ENCODE results near the gene GNGT2. TPM values are rescaled to one million over a fixed set of nuclear protein-coding genes. Genes with fewer than 3 reads are reported as not detected.

Gene GNGT2
- total RNA-seq, 4 donors from 2014 or later: 1.5 to 4.2 (median 2.7) TPM

GRCh38 chr17:49198211-49198610 is 12.2 kb downstream of the GNGT2 start:
- H3K27ac ChIP-seq: peak overlapping the region; percentile 6 to 57 (median 33)
- DNase-seq: peak in 1 of 2 donors; percentile 10
- no peaks in the 10 kb centered on the region for H3K36me3 ChIP-seq
- H3K9me3 ChIP-seq: no peaks in the 10 kb centered on the region
- no peak overlapping the region for H3K4me3 ChIP-seq (replicated peaks in 1 of 3)
- TF ChIP-seq, protein P1, sequence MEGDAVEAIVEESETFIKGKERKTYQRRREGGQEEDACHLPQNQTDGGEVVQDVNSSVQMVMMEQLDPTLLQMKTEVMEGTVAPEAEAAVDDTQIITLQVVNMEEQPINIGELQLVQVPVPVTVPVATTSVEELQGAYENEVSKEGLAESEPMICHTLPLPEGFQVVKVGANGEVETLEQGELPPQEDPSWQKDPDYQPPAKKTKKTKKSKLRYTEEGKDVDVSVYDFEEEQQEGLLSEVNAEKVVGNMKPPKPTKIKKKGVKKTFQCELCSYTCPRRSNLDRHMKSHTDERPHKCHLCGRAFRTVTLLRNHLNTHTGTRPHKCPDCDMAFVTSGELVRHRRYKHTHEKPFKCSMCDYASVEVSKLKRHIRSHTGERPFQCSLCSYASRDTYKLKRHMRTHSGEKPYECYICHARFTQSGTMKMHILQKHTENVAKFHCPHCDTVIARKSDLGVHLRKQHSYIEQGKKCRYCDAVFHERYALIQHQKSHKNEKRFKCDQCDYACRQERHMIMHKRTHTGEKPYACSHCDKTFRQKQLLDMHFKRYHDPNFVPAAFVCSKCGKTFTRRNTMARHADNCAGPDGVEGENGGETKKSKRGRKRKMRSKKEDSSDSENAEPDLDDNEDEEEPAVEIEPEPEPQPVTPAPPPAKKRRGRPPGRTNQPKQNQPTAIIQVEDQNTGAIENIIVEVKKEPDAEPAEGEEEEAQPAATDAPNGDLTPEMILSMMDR (IDR thresholded peaks at IDR 0.05): no peak
- no peak for TF ChIP-seq POLR2A (IDR thresholded peaks at IDR 0.05)
- no peaks in the 10 kb centered on the region for H3K27me3 ChIP-seq
- H3K4me1 ChIP-seq: peaks cover 8 to 13% of the 10 kb centered on the region in 2 donors
- 72 to 82% methylated on average over 2 of the region's 2 CpGs for WGBS, 2 donors
- intact Hi-C loops (cut with DNase I): no loop called here

GRCh38 chr17:49197346-49197998 is 12.9 kb downstream of the GNGT2 start:
- intact Hi-C loops (cut with DNase I): no loop called here
- peaks cover 8 to 13% of the 10 kb centered on the region in 2 donors for H3K4me1 ChIP-seq
- WGBS, 2 donors: 66 to 75% methylated on average over 5 of the region's 5 CpGs

GRCh38 chr17:49196520-49196919 is 13.9 kb downstream of the GNGT2 start:
- no peaks in the 10 kb centered on the region for H3K9me3 ChIP-seq
- TF ChIP-seq, protein P1 (IDR thresholded peaks at IDR 0.05): no peak
- no peak for TF ChIP-seq POLR2A (IDR thresholded peaks at IDR 0.05)
- H3K4me1 ChIP-seq: peaks cover 8 to 13% of the 10 kb centered on the region in 2 donors
- H3K27me3 ChIP-seq: no peaks in the 10 kb centered on the region
- intact Hi-C loops (cut with DNase I): no loop called here
- H3K4me3 ChIP-seq (replicated peaks in 1 of 3): no peak overlapping the region
- 86 to 91% methylated on average over 3 of the region's 3 CpGs for WGBS, 2 donors
- H3K27ac ChIP-seq: peak overlapping the region in 1 of 3 donors; percentile 21
- no peak for DNase-seq
- no peaks in the 10 kb centered on the region for H3K36me3 ChIP-seq

More at GRCh38 chr17:49197346-49197998, 12.9 kb downstream of the GNGT2 start:
- H3K27me3 ChIP-seq: no peaks in the 10 kb centered on the region
- TF ChIP-seq POLR2A (IDR thresholded peaks at IDR 0.05): no peak
- TF ChIP-seq, protein P1 (IDR thresholded peaks at IDR 0.05): no peak
- no peaks in the 10 kb centered on the region for H3K9me3 ChIP-seq
- DNase-seq: no peak
- peak overlapping the region in 2 of 3 donors; percentile 6 to 57 for H3K27ac ChIP-seq
- H3K4me3 ChIP-seq (replicated peaks in 1 of 3): no peak overlapping the region
- H3K36me3 ChIP-seq: no peaks in the 10 kb centered on the region

GRCh38 chr17:49195751-49196150 is 14.6 kb downstream of the GNGT2 start:
- WGBS, 2 donors: 85% methylated on average over 4 of the region's 4 CpGs
- intact Hi-C loops (cut with DNase I): no loop called here
- Histone ChIP-seq H3K4me3 (replicated peaks in 1 of 3) (no peak overlapping the region), H3K27me3 (no peaks in the 10 kb centered on the region), H3K36me3 (no peaks in the 10 kb centered on the region), H3K9me3 (no peaks in the 10 kb centered on the region), H3K27ac (no peak overlapping the region), H3K4me1 (peaks cover 8 to 13% of the 10 kb centered on the region in 2 donors)
- DNase-seq: no peak
- TF ChIP-seq POLR2A (IDR thresholded peaks at IDR 0.05): no peak
- TF ChIP-seq, protein P1 (IDR thresholded peaks at IDR 0.05): no peak

GRCh38 chr17:49194297-49194607 is 16.1 kb downstream of the GNGT2 start:
- intact Hi-C loops (cut with DNase I): loop anchor here (5.0 kb wide), 1 partner anchor 33 kb away; no protein-coding TSS in a partner anchor
- Histone ChIP-seq H3K9me3 (no peaks in the 10 kb centered on the region), H3K4me3 (replicated peaks in 1 of 3) (peak overlapping the region in 1 of 3 donors; percentile 13), H3K4me1 (peaks cover 8 to 13% of the 10 kb centered on the region in 2 donors), H3K27ac (peak overlapping the region; percentile 99 to 100 (median 99)), H3K27me3 (no peaks in the 10 kb centered on the region), H3K36me3 (no peaks in the 10 kb centered on the region)
- no peak for TF ChIP-seq POLR2A (IDR thresholded peaks at IDR 0.05)
- TF ChIP-seq, protein P1 (IDR thresholded peaks at IDR 0.05): no peak
- DNase-seq: no peak
- 32 to 33% methylated on average over 3 of the region's 3 CpGs for WGBS, 2 donors
